GM19468 (cell line): Measurements from ENCODE around the gene STIM1.
A peak's percentile ranks its signal among the peaks of the same experiment; 100 is the strongest.

Experiments
- ATAC-seq: cut with Tn5 transposase; IDR thresholded peaks from one replicate; pipeline ENCODE4 v1.9.1; 2021; ENCODE audit warnings: mild to moderate bottlenecking, moderate library complexity, moderate number of reproducible peaks; ENCODE audit not compliant: unreplicated experiment; ENCODE audit errors: extremely low read depth

Gene STIM1

GRCh38 chr11:3939651-3940190 is 84.3 kb downstream of the STIM1 start:
- no peak for ATAC-seq

- no peak for ATAC-seq
Observed at GRCh38 chr11:3942160-3942955, 86.9 kb downstream of the STIM1 start.

- no peak for ATAC-seq
Observed at GRCh38 chr11:3942956-3943497, 87.6 kb downstream of the STIM1 start.

GRCh38 chr11:3944198-3944597 is 88.7 kb downstream of the STIM1 start:
- ATAC-seq, result no peak

GRCh38 chr11:3946455-3947017 is 91.1 kb downstream of the STIM1 start:
- no peak for ATAC-seq

GRCh38 chr11:3947061-3947460 is 91.6 kb downstream of the STIM1 start:
- ATAC-seq, result peak; percentile 48

GRCh38 chr11:3949125-3949524 is 93.7 kb downstream of the STIM1 start:
- peak; percentile 62 for ATAC-seq

- no peak for ATAC-seq
Observed at GRCh38 chr11:3950996-3951660, 95.7 kb downstream of the STIM1 start.

- ATAC-seq, result no peak
Observed at GRCh38 chr11:3952715-3953114, 97.3 kb downstream of the STIM1 start.

- ATAC-seq, result no peak
Observed at GRCh38 chr11:3953327-3953726, 97.9 kb downstream of the STIM1 start.

GRCh38 chr11:3954448-3955298 is 99.2 kb downstream of the STIM1 start:
- no peak for ATAC-seq

GRCh38 chr11:3955299-3955665 is 99.8 kb downstream of the STIM1 start:
- ATAC-seq, result no peak

GRCh38 chr11:3956038-3956437 is 100.6 kb downstream of the STIM1 start:
- no peak for ATAC-seq

GRCh38 chr11:3956748-3957147 is 101.3 kb downstream of the STIM1 start:
- no peak for ATAC-seq

- no peak for ATAC-seq
Observed at GRCh38 chr11:3957437-3957836, 102.0 kb downstream of the STIM1 start.

- ATAC-seq, result no peak
Observed at GRCh38 chr11:3958281-3958680, 102.8 kb downstream of the STIM1 start.

GRCh38 chr11:3959015-3959902 is 103.8 kb downstream of the STIM1 start:
- ATAC-seq, result no peak

GRCh38 chr11:3959903-3960265 is 104.4 kb downstream of the STIM1 start:
- no peak for ATAC-seq

- no peak for ATAC-seq
Observed at GRCh38 chr11:3962406-3962840, 107.0 kb downstream of the STIM1 start.
